ENCODE data around the gene RASAL1.

The RASAL1 gene

DNA sequence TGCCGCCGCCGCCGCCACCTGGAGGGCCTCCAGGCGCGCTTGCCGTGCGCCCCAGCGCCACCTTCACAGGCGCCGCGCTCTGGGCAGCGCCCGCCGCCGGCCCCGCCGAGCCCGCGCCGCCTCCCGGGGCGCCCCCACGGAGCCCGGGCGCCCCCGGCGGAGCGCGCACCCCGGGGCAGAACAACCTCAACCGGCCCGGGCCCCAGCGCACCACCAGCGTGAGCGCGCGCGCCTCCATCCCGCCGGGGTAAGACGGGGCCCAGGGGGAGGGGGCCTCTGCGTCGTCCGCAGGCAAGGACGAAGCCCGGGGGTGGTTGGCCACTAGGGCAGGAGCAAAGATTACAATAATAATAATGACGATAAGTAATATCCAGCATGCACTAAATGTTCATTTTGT lies 57.7 kb downstream of the RASAL1 start:
- no peak for DNase-seq (ENCODE audit: low read depth in 2 of 2, low spot score in 1 of 2)

DNA sequence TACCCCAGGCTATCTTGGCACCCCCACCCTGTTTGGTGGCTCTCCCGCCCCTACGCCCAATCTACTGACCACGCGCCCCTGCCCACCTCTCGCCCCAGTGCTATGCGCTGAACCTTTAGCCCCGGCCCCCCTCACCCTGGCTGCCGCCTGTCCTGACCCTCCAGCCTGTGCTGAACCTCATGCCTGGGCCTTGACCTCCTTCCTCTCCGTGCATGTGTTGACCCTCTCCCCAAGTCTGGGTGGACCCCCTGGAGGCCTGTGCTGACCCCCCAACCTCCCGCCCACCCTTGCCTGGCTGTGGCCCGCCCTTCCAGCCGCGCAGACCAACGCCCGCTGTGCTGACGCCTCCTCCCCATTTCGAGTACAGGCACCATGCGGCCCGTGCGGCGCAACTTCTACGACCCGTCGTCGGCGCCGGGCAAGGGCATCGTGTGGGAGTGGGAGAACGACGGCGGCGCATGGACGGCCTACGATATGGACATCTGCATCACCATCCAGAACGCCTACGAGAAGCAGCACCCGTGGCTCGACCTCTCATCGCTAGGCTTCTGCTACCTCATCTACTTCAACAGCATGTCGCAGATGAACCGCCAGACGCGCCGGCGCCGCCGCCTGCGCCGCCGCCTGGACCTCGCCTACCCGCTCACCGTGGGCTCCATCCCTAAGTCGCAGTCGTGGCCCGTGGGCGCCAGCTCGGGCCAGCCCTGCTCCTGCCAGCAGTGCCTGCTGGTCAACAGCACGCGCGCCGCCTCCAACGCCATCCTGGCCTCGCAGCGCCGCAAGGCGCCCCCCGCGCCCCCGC lies 58.3 kb downstream of the RASAL1 start:
- DNase-seq (ENCODE audit: low read depth in 2 of 2, low spot score in 1 of 2), result no peak

DNA sequence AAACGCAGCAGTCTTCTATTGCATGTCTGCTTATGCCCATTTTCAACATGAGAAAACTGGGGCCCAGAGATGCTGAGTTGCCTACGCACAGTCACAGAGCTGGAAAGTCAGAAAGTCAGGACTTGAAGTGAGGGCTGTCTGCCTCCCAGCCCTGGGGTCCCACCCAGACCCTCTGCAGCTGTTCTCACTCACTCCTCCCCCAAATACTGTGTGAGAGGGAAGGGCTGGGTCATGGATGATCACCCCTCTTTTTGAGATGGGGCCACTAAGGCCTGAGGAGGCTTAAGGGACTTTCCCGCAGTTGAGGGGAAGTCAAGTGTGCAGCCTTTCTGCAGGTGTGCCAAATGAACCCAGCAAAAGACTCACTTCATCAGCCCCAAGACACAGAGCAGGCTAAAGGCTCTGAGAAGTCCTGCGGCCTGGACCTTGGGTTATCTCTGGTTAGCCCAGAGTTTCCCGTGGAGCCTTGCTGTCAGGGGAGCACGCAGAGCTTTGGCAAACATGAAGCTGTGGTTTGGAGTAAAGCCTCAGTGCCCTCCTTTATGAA lies 60.4 kb downstream of the RASAL1 start:
- no peak for DNase-seq (ENCODE audit: low read depth in 2 of 2, low spot score in 1 of 2)

DNA sequence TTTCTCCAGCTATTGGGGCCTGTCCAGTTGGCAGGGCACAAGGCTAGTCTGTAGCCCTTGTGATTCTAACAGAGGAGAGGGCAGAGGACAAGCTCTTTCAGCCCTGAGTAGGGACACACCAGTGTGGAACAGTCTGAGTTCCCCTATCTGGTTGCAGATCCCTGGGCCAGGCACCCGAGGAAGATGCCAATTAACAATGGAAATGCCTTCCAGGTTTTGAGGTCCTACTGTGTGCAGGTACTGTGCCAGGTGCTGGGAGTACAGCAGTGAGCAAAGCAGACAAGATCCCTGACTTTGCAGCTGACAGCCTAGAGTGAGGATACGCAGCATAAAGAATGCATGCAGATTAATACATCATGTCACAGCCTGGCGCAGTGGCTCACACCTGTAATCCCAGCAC lies 62.0 kb downstream of the RASAL1 start:
- no peak for DNase-seq (ENCODE audit: low read depth in 2 of 2, low spot score in 1 of 2)

DNA sequence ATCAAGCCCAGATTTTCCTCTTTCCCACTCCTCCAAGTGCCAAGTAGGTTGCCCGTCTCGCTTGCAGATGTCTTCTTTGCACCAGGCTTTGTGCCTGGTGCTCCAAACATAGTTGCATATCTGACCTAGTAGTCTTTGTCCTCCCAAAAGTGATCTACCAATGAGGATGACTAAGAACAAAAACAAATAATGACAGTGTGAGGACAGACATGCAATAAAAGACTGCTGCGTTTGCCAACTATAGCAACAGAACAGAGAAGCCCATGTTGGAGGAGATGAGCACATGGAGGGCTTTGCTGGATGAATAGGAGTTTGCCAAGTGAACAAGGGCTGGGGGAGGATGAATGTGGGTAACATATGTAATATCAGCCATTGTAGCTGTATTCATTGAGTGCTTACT lies 63.4 kb downstream of the RASAL1 start:
- no peak for DNase-seq (ENCODE audit: low read depth in 2 of 2, low spot score in 1 of 2)

DNA sequence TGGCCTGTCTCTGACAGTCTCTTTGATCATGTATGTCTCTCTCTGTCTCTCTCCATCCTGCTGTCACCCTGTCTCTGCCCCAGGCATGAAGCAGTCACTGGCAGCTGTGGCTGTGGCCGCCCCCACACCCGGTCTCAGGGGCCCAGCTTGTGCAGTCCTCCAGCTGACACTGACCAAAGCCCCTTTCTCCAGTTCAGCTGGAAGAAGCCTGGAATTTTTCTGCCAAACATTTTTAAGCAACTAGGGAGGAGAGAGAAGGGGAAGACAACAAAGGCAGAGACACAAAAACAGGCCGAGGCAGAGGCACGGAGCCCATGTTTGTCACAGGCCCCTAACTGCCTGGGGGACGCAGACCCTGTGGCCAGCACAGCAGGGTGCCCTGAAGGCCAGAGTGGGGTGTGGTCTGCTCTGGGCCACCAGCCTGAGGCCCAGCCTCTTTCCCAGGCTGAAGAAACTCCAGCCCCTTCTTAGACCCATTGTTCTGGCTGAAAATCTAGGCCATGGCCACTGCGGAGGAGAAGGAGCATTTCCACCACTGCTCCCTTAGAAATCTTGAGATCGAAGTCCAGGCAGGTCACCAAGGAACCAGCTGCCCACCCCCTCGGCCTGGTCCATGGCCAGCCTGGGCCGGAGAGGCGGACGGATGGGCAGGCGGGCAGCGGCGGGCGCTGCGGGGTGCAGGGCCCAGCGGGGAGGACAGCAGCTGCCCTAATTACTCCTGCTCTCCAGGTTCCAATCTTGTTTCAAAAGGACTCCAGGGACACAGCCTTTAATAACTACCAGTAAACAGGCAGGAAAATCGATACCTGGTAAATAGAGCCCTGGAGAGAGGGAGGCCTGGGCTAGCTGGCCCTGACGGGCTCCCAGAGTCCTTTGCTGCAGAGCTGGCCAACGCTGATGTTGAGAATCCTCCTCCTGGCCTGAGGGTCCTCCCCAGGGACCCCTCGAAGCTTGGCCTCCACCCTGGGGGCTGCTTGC lies 64.1 kb downstream of the RASAL1 start:
- no peak for DNase-seq (ENCODE audit: low read depth in 2 of 2, low spot score in 1 of 2)

DNA sequence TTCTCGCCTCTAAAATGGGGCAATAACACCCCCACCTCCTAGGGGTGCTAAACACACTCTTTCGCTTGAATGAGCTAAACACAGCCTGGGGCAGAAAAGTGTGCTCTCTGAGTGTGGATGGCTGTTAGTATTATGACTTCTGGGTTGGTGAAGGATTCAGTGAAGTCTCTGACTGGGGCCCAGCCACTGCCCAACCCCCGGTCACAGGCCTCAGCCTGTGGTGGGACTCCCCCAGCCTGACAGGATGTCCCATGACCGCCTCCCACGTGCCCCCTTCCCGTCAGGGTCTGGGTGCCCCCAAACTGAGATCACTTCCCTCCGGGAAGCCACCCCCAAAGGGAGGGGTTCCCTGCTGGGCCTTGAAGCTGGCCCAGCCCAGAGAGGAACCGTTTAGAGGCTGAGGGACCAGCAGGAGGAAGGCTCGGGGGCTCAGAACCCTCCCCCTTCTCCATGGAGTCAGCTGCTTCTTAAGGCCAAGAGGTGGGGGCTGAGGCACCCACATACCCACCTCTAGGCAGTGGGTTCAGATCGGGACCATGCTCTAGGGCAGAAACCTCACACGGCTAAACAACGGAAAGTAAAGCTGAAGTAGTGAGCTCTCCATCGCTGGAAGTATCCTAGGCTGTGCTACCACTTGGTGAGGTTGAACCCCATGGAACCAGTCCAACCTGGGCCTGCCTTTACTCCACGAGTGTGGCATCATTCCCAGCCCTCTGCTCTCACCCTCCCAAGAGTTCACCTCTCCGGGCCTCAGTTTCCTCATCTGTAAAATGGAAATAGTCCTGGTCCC lies 65.2 kb downstream of the RASAL1 start:
- DNase-seq (ENCODE audit: low read depth in 2 of 2, low spot score in 1 of 2), result no peak

DNA sequence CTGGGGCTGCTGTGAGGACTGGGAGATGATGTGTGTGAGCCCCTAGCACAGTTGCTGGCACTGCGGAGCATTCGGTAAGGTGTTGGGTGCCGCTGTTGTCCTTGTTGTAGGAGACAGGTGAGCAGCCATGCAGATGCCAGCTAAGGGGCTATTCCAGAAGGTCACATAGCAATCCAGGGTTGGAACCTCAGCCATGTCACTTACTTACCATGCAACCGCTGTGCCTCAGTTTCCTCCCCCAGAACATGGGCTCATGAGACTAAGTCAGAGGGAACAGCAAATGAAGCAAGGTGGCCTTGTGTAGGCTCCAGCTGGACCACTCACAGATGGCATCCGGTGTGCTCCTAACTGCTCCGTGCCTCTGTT lies 65.8 kb downstream of the RASAL1 start:
- DNase-seq (ENCODE audit: low read depth in 2 of 2, low spot score in 1 of 2), result no peak

DNA sequence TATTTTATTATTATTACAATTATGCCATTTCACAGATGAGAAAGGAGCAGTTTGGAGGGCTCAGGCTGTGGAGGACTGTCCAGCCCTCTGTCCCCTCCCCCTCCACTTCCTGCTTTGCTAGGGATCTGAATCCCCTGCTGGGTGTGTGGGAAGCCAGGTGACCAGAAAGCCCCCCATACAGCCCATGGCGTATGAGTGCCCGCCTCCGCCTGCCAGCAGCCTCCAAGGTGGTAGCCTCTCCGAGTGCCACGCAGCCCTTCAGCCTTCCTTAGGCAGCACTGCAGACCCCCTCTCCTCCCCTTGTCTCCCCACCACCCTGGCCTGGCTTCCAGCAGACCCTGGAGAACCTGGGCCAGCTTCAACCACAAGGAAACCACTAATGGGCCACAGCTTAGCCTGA lies 66.4 kb downstream of the RASAL1 start:
- DNase-seq (ENCODE audit: low read depth in 2 of 2, low spot score in 1 of 2), result no peak

DNA sequence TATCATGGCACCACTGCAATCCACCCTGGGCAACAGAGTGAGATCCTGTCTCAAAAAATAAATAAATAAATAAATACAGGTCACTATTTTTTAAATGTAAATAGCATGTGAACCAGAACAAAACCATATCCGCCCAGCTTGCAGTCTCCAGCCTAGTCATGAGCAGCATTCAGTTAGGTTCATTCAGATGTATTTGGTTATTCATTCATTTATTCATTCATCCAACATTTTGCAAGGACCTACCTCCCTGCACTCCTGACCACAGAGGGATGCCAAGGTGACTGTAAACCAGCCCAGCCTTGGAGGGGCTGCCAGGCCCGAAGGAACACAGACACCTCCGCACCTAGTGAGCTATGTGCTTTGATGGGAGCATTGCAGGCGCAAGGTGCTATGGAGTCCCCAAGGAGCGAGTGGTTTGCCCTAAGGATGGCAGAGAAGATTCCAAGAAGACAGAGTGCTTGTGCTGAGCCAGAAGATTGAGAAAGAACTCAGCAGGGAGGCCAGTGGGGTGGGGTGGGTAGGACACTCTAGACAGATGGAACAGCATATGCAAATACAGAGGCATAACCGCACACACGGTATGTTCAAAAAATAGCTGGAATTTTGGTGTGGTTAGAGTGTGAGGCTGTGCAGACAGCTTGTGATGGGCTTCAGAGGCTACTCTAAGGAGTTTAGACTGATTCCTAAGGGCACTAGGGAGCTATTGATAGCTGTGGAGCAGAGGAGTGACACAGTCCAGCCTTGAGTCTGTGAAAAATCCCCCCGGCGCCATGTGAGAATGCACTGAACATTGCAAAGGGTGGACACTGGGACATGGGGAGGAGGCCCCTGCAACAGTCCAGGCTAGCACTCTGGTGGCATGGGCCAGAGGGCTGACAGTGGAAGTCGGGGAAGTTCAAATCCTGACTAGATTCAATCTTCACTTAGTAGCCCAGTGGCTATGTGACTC lies 67.3 kb downstream of the RASAL1 start:
- no peak for DNase-seq (ENCODE audit: low read depth in 2 of 2, low spot score in 1 of 2)

DNA sequence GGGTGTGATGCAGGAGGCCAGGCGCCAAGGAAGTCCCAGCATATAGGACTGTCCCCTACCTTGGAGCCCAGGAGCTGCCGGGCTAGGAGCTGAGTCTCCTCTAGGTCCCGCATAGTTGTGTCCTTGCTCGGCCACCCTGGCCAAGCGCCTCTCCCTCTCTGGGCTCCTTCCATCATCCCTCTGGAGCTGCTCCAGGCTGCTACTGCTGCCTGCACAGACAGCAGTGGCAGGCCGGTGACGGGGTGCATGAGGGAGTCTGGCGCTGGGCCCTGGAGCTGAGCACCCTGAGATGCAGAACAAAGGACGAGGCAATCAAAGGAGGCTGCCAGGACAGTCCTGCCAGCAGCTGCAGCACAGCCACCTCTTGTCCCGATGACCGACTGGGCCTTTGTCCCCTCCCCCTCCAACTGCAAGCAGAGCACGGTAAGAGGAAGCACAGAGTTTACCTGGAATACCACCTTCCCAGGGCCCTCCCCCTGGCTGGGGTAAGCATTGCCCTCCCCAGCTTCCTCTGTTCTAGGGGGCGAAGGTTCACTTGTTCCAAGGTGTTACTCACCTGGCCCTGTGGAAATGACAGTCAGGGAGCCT lies 68.7 kb downstream of the RASAL1 start:
- DNase-seq (ENCODE audit: low read depth in 2 of 2, low spot score in 1 of 2), result no peak

DNA sequence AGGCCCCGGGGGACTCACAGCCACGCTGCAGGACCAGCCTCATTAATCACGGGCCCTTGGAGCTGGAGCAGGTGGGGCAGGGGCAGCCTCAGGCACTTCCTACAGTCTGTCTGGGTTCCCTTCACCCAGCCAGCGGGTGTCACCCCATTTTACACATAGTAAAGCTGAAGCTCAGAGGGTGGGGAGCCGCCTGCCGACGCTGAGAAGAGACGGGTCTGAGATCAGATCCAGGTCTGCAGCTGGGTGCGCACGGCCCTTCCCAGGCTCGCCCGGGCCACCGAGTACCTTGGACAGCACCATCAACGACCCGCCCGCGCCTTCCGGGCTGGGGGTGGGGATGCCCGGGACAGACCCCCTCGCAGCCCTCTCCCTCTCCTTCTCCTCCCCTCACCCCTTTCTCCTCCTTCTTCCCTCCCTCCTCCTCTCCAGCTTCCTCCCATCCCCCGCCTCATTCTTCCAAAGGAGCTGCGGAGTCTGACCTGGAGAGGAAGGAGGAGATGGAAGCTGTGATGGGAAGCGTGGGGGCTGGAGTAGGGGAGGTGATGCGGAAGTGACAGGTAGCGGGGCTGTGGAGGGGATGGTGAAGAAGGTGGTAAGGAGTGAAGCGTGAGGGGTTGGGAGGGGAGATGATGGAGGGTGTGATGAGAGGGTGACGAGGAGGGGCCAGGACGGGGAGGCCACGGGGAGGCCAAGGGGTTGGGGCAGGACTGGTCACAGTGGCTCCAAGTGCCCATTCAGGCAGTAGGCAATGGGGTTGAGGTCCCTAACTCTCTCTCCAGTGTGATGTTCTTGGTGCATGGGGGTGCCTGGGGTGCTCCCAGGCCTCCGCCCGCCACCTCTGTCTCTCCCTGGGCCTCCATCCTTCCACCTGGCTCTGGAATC lies 70.2 kb downstream of the RASAL1 start:
- DNase-seq (ENCODE audit: low read depth in 2 of 2, low spot score in 1 of 2), result no peak

DNA sequence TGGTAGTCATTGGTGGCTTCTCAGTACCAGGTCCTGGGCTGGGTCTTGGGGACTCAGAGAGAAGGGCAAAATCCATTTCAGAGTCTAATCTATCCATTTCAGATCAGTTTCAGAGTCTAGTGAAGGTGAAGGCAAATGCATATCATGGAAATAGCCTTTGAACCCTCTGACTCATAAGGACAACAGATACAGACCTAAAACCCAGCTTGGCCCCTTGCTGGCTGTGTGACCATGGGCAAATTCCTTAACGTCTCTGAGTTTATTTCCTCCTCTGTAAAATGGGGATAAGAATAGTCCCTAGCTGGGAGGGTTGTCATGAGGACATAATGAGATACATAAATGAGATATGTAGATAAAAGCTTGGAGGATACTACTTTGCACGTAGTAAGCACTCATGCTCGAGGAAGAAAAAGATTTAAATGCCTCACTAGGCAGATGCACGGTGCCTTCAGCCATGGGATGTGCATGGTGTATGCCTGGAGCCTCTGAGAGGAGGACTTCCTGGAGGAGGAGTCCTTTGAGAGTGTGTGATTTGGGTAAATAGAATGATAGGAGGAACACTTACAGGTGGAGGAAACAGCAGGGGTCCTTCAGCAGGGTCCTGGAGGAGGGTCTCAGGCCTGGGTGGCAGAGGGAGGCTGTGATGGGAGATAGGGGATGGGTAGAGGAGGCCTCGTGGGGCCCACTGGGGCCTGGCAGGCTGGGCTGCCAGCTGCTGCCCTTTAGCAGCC lies 71.0 kb downstream of the RASAL1 start:
- DNase-seq (ENCODE audit: low read depth in 2 of 2, low spot score in 1 of 2), result no peak

DNA sequence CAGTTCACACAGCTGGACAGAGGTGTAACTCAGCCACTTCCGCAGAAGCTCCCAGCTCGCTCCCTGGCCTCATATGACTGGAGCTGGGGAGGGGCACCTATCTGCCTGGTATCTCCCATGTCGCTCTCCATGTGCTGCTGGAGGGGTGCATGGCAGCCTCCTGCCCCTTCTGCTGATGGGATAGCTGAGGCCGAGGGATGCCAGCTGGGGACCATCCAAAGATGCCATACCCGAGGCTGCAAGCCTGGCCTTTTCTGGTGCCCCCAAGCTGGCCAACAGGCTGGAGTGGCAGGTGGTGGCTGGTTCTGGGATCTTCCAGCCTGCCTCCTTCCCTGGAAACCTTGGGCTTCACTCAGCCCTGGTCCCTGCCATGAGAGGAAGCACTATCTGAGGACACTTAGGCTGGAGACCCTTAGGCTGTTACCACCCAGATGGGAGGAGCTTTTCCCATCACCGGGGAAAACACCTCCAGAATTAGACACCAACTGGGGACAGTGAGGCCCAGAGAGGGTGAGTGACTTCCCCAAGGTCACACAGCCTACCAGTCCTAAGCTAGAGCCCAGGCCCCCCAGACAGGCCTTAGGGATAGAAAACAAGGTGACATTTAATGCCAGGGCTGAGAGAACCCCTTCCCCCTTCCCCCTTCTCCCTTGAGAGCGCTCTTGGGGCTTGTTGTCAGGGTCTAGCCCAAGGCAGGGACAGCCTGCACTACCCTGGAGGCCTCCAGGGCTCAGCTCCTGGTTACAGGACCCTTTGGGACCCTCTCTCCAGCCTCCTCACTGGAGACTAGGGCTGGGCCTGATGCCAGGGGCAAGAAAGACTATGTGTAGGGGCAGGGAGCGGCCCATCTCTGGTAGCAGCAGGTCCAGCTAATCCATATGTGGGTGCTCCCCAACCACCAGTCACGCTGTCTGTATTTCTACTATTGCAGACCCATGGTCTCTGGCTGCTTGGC lies 71.9 kb downstream of the RASAL1 start:
- DNase-seq (ENCODE audit: low read depth in 2 of 2, low spot score in 1 of 2), result no peak

DNA sequence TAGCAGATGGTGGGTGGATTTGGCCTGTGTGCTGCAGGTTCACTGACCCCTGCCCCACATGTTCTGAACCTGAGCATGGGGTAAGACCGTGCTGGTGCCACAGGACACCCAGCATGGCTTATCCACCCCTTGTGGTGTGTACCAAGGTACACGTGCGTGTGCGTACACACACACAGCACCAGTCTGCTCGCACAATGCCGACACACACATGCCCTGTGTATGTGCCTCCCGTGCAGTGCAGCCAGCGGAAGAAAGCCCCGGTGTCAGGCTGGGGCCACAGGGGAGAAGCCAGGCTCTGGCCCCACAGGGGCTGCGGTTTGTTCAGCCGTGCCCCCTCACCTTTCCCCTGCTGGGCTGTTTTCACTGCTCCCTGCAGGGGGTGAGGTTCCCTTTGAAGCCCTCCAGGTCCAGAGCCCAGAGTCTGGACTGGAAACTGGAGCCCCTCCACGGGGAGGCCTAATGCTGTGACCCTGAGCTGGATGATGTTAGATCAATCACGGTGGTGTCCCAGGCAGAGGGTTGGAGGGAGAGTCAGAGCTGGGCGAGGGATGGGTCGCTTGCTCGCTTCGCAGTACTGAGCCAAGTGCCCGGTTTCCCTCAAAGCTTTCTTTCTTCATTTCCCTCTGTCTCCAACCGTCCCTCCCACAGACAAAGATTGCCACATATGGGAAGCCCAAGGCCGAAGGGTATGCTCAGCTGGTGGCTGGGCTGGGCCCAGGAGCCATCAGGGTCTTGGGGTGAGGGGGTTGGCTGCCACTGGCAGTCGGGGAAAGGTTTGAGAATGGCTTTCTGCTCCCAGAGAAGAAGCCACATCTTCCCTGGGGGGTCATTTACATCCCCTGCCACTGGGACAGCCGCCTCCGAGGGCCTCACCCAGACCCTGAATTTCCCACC lies 72.8 kb downstream of the RASAL1 start:
- no peak for DNase-seq (ENCODE audit: low read depth in 2 of 2, low spot score in 1 of 2)

Measured in stimulated activated CD8-positive, alpha-beta memory T cell treated with anti-CD3 and anti-CD28 coated beads, Interleukin-4, amount 100 ng/mL, for 1 hour (primary cell).